HEK293T (cell line): ENCODE results near the gene UBAP2.
"Not testable (repeated sequence)": the region's sequence is repeated elsewhere in the genome, so short reads cannot be mapped to it uniquely, and the experiment has no call there.

Experiments
- CTCF ChIA-PET: fragments of 350-600 bp; formaldehyde crosslinking; extraction: SDS; loops from one replicate; lab custom pipeline; 2021; ENCODE audit warnings: antibody characterized with exemption, inconsistent platforms; lab: Yijun Ruan, JAX
- POLR2A ChIA-PET: fragments of 350-600 bp; formaldehyde crosslinking; extraction: SDS; loops from one replicate; lab custom pipeline; 2020; ENCODE audit warnings: antibody characterized with exemption, inconsistent platforms; lab: Yijun Ruan, JAX
- DNase-seq: peaks from one replicate; pipeline ENCODE4 v3.0.0; 2012; ENCODE audit warnings: mixed read lengths; ENCODE audit errors: extremely low spot score
- ARNT ChIP-seq: fragments of 450-650 bp; IDR thresholded peaks from 2 replicates; pipeline ENCODE4 v1.6.1; 2017; ENCODE audit warnings: mild to moderate bottlenecking
- BHLHE40 ChIP-seq: fragments of 450-650 bp; IDR thresholded peaks from 2 replicates; pipeline ENCODE4 v1.6.1; 2016; ENCODE audit warnings: mild to moderate bottlenecking, moderate library complexity, borderline replicate concordance
- CTBP1 ChIP-seq: fragments of 450-650 bp; IDR thresholded peaks from 2 replicates; pipeline ENCODE4 v1.6.1; 2016; ENCODE audit warnings: borderline replicate concordance
- ELF4 ChIP-seq: fragments of 450-650 bp; IDR thresholded peaks from 2 replicates; pipeline ENCODE4 v1.6.1; 2017; ENCODE audit warnings: antibody characterized with exemption
- FOXA1 ChIP-seq: fragments of 450-650 bp; IDR thresholded peaks from 2 replicates; pipeline ENCODE4 v1.6.1; 2016; ENCODE audit warnings: mild to moderate bottlenecking
- FOXK2 ChIP-seq: fragments of 450-650 bp; IDR thresholded peaks from 2 replicates; pipeline ENCODE4 v1.6.1; 2016; ENCODE audit warnings: mild to moderate bottlenecking
- FOXM1 ChIP-seq: fragments of 450-650 bp; IDR thresholded peaks from 2 replicates; pipeline ENCODE4 v1.6.1; 2017; ENCODE audit warnings: mild to moderate bottlenecking, borderline replicate concordance
- HDGF ChIP-seq: fragments of 450-650 bp; IDR thresholded peaks from 2 replicates; pipeline ENCODE4 v1.6.1; 2017; ENCODE audit warnings: antibody characterized with exemption, borderline replicate concordance
- L3MBTL2 ChIP-seq: fragments of 450-650 bp; conservative IDR thresholded peaks from 2 replicates; pipeline ENCODE4 v1.6.1; 2016; ENCODE audit warnings: mild to moderate bottlenecking
- LEF1 ChIP-seq: fragments of 450-650 bp; IDR thresholded peaks from 2 replicates; pipeline ENCODE4 v1.6.1; 2017; ENCODE audit warnings: mild to moderate bottlenecking, borderline replicate concordance
- NFRKB ChIP-seq: fragments of 450-650 bp; IDR thresholded peaks from 2 replicates; pipeline ENCODE4 v1.6.1; 2016; ENCODE audit warnings: mild to moderate bottlenecking, moderate library complexity
- SP1 ChIP-seq: fragments of 450-650 bp; IDR thresholded peaks from 2 replicates; pipeline ENCODE4 v1.6.1; 2017
- SUZ12 ChIP-seq: fragments of 450-650 bp; IDR thresholded peaks from 2 replicates; pipeline ENCODE4 v1.6.1; 2016; ENCODE audit warnings: mild to moderate bottlenecking
- TARDBP ChIP-seq: fragments of 450-650 bp; IDR thresholded peaks from 2 replicates; pipeline ENCODE4 v1.6.1; 2016
- ZNF384 ChIP-seq: fragments of 450-650 bp; IDR thresholded peaks from 2 replicates; pipeline ENCODE4 v1.6.1; 2016
- TF ChIP-seq, protein P1 (sequence below): fragments of 450-650 bp; IDR thresholded peaks from 2 replicates; pipeline ENCODE4 v1.6.1; 2016

UBAP2 gene

GRCh38 chr9:34025062-34025461 lies 23.6 kb downstream of the UBAP2 start:
- ChIA-PET CTCF (no interaction called here), POLR2A (no interaction called here)
- no peak for TF ChIP-seq CTBP1
- no peak for DNase-seq

GRCh38 chr9:34024476-34024875 lies 24.2 kb downstream of the UBAP2 start:
- POLR2A ChIA-PET, DNase-seq, CTCF ChIA-PET: not testable (repeated sequence)

- ChIA-PET POLR2A (interaction anchor here (1.2 kb wide), 1 partner anchor 32 kb away, joined by 3 read pairs; no protein-coding TSS in a partner anchor), CTCF (no interaction called here)
- no peak for DNase-seq
- no peak for TF ChIP-seq SUZ12
- TF ChIP-seq LEF1 = no peak
- TF ChIP-seq ELF4 = no peak
- TF ChIP-seq CTBP1 = no peak
- TF ChIP-seq, protein P1, sequence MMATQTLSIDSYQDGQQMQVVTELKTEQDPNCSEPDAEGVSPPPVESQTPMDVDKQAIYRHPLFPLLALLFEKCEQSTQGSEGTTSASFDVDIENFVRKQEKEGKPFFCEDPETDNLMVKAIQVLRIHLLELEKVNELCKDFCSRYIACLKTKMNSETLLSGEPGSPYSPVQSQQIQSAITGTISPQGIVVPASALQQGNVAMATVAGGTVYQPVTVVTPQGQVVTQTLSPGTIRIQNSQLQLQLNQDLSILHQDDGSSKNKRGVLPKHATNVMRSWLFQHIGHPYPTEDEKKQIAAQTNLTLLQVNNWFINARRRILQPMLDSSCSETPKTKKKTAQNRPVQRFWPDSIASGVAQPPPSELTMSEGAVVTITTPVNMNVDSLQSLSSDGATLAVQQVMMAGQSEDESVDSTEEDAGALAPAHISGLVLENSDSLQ = no peak
- no peak for TF ChIP-seq HDGF
- TF ChIP-seq ARNT = no peak
- no peak for TF ChIP-seq ZNF384
- TF ChIP-seq BHLHE40 = no peak
- TF ChIP-seq TARDBP = no peak
- no peak for TF ChIP-seq NFRKB
- TF ChIP-seq FOXA1 = no peak
- no peak for TF ChIP-seq FOXM1
- TF ChIP-seq SP1 = no peak
- TF ChIP-seq FOXK2 = no peak
- no peak for TF ChIP-seq L3MBTL2
Observed at GRCh38 chr9:34016149-34016548, 32.5 kb downstream of the UBAP2 start.

DNA sequence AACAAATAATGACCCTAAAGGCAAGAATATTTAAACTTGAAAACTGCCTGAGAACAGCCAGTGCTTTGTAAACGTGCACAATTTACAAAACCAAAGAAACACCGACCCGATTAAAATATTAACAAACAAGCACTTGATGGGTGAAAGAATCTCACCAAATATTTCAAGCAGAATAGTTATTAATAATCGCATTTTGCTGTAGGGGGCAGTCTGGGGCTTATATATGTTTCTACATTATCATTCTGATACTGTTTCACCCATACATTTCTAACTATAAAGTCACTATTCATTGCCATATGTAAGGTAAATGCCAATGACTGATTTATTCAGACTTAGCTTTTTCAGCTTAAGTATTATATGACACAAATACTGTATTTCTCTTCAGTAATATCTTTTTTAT lies 37.7 kb downstream of the UBAP2 start:
- POLR2A ChIA-PET = no interaction called here
- TF ChIP-seq SUZ12 = no peak
- TF ChIP-seq CTBP1 = no peak
- no peak for TF ChIP-seq NFRKB
- no peak for TF ChIP-seq TARDBP
- TF ChIP-seq FOXM1 = no peak
- TF ChIP-seq ELF4 = no peak
- TF ChIP-seq FOXK2 = no peak
- TF ChIP-seq SP1 = no peak
- TF ChIP-seq HDGF = no peak
- no peak for TF ChIP-seq FOXA1
- TF ChIP-seq, protein P1 = no peak
- TF ChIP-seq ZNF384 = no peak
- TF ChIP-seq ARNT = no peak
- no peak for TF ChIP-seq LEF1
- TF ChIP-seq L3MBTL2 = no peak
- TF ChIP-seq BHLHE40 = no peak
- no peak for DNase-seq
- CTCF ChIA-PET = no interaction called here

DNA sequence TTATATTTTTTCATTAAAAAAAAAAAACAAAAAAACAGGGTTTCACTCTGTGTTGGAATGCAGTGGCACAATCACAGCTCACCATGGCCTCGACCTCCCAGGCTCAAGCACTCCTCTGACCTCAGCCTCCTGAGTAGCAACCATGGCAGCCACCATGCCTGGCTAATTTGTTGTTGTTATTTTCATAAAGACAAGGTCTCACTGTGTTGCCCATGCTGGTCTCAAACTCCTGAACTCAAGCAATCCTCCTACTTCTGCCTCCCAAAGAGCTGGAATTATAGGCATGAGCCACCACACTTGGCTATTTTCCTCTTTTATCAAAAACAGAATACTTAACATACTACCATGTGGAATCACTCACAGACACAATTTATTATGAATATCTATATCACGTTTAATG lies 46.7 kb downstream of the UBAP2 start:
- no peak for DNase-seq
- TF ChIP-seq LEF1 (no peak), FOXM1 (no peak), TARDBP (no peak), CTBP1 (no peak), BHLHE40 (no peak), SP1 (no peak), L3MBTL2 (no peak), ARNT (no peak), FOXA1 (no peak), FOXK2 (no peak), HDGF (no peak)
- TF ChIP-seq, protein P1 = no peak
- CTCF ChIA-PET = interaction anchor here (1.3 kb wide), 1 partner anchor 72 kb away, joined by 3 read pairs; no protein-coding TSS in a partner anchor
- POLR2A ChIA-PET = no interaction called here

- CTCF ChIA-PET = interaction anchor here (1.3 kb wide), 1 partner anchor 73 kb away, joined by 3 read pairs; no protein-coding TSS in a partner anchor
- TF ChIP-seq TARDBP = no peak
- TF ChIP-seq FOXA1 = no peak
- TF ChIP-seq SP1 = no peak
- TF ChIP-seq, protein P1 = no peak
- no peak for TF ChIP-seq LEF1
- TF ChIP-seq NFRKB = no peak
- no peak for TF ChIP-seq SUZ12
- no peak for TF ChIP-seq CTBP1
- TF ChIP-seq ZNF384 = no peak
- TF ChIP-seq L3MBTL2 = no peak
- no peak for TF ChIP-seq FOXK2
- TF ChIP-seq HDGF = no peak
- no peak for TF ChIP-seq BHLHE40
- TF ChIP-seq ELF4 = no peak
- TF ChIP-seq FOXM1 = no peak
- POLR2A ChIA-PET = no interaction called here
- DNase-seq = no peak
Observed at GRCh38 chr9:34001298-34001697, 47.4 kb downstream of the UBAP2 start.

GRCh38 chr9:33995449-33995848 lies 53.2 kb downstream of the UBAP2 start:
- POLR2A ChIA-PET = no interaction called here
- CTCF ChIA-PET = no interaction called here

More at GRCh38 chr9:33995449-33995848, 53.2 kb downstream of the UBAP2 start:
- DNase-seq = no peak
- no peak for TF ChIP-seq BHLHE40
- TF ChIP-seq FOXK2 = no peak
- TF ChIP-seq LEF1 = no peak
- TF ChIP-seq ARNT = no peak
- TF ChIP-seq ZNF384 = no peak
- no peak for TF ChIP-seq FOXA1
- TF ChIP-seq CTBP1 = no peak
- TF ChIP-seq NFRKB = no peak
- TF ChIP-seq, protein P1 = no peak
- TF ChIP-seq SUZ12 = no peak
- TF ChIP-seq SP1 = no peak
- no peak for TF ChIP-seq HDGF
- no peak for TF ChIP-seq TARDBP
- no peak for TF ChIP-seq FOXM1
- no peak for TF ChIP-seq ELF4
- no peak for TF ChIP-seq L3MBTL2
